HG02588 (cell line): Measurements from ENCODE around the gene ANO8.
"Not testable (repeated sequence)": the region's sequence is repeated elsewhere in the genome, so short reads cannot be mapped to it uniquely, and the experiment has no call there.

ENCODE experiments used
- ATAC-seq: cut with Tn5 transposase; IDR thresholded peaks from one replicate; pipeline ENCODE4 v1.9.1; 2021; ENCODE audit warnings: mild to moderate bottlenecking, moderate library complexity; ENCODE audit not compliant: unreplicated experiment

ANO8 gene

GRCh38 chr19:17294051-17294891 is 40.4 kb downstream of the ANO8 start:
- ATAC-seq = no peak

DNA sequence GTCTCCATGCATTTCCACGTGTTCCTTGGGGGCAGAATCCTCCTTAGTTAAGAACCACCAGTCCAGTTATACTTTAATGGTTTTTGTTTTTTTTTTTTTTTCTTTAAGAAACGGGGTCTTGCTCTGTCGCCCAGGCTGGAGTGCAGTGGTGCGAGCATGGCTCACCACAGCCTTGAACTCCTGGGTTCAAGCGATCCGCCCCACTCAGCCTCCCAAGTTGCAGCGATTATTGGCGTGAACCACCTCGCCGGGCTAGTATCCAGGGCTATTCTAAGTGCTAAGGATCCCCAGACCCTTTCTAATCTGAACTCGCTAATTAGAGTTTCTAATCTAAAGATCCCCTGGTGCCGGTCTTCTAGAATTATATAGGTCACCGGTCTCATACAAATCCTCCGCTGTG is 41.0 kb downstream of the ANO8 start:
- no peak for ATAC-seq

- peak; percentile 70 for ATAC-seq
Measured at GRCh38 chr19:17292301-17293074, 42.2 kb downstream of the ANO8 start.

GRCh38 chr19:17289489-17289888 is 45.2 kb downstream of the ANO8 start:
- no peak for ATAC-seq

DNA sequence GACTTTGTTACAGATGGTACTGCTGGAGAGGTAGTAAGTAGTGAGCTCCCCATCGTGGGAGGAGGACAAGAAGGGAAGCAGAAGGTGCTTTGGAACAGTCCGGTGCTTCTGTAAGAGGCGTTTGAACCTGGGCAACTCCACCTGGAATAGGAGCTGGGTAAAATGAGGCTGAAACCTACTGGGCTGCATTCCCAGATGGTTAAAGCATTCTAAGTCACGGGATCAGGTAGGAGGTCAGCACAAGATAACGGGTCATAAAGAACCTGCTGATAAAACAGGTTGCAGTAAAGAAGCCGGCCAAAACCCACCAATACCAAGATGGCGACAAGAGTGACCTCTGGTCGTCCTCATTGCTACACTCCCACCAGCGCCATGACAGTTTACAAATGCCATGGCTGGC is 47.9 kb downstream of the ANO8 start:
- no peak for ATAC-seq

DNA sequence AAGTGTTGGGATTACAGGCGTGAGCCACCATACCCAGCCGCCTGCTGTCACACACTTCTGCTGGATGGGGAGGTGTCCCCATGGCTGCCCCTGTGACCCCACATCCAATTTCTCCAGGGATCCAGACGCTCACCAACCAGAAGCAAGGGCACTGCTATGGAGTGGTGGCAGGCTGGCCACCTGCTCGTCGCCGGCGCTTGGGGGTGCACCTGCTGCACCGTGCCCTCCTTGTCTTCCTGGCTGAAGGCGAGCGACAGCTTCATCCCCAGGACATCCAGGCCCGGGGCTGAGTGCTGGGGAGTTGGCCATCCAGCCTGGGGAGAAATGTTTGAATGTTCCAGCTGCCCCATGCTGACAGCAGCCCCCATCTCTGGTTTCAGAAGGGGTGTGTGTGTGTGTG is 48.4 kb downstream of the ANO8 start:
- no peak for ATAC-seq

DNA sequence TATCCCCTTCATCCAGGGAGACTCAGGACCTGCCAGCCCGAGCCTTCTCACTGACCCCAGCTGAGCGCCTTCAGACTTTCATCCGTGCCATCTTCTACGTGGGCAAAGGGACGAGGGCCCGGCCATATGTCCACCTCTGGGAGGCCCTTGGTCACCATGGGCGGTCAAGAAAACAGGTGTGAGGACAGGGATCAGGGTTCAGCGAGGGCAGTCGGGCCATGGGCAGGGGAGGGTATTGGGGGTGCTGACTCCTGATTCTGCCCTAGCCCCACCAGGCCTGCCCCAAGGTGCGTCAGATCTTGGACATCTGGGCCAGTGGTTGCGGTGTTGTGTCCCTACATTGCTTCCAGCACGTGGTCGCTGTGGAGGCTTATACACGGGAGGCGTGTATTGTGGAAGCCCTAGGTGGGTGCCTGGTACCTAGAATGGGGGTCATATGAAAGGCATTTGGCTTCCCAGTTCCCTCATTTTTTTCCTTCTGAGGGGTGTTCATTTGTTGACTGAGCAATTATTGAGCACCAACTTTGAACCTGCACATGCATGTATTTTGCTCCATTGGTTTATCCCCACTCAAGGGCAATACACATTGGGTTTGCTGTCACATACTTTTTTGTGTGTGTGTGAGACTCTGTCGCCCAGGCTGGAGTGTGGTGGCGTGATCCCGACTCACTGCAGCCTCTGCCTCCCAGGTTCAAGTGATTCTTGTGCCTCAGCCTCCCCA is 49.1 kb downstream of the ANO8 start:
- no peak for ATAC-seq

DNA sequence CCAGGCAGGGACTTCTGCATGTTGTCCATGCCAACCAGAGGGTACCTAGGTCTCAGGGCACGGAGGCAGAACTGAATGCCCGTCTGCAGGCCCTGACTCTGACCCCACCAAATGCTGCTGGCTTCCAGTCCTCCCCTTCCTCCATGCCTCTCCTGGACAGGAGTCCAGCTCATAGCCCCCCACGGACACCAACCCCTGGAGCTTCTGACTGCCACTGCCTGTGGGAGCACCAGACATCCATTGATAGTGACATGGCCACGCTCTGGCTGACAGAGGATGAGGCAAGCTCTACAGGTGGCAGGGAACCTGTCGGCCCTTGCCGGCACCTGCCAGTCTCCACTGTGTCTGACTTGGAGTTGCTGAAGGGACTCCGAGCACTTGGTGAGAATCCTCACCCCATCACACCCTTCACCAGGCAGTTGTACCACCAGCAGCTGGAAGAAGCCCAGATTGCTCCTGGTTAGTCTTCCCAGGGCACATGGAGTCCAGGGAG is 51.1 kb downstream of the ANO8 start:
- ATAC-seq = no peak

DNA sequence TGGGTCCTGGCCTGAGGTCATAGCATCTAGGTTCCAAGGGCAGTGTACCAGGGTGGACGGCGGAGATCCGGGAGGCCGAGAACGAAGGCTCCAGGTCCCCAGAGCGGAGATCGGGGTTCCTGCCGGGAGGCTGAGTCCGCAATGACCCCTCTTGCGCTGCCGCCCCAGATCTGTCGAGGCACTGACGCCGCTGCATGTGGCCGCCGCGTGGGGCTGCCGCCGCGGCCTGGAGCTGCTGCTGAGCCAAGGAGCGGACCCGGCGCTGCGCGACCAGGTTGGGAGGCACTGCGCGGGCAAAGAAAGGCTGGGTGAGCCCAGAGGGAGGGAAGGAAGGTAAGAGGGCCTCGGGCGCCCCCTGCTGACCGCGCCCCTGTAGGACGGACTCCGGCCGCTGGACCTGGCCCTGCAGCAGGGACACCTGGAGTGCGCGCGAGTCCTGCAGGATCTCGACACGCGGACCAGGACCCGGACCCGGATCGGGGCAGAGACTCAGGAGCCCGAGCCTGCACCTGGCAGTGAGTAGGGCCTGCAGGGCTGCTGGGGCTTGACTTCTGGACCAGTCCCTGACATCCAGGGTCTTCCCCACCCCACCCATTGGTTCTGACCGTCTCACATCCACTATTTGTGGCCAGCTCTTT is 52.0 kb downstream of the ANO8 start:
- peak; percentile 65 for ATAC-seq

GRCh38 chr19:17281391-17282304 is 53.0 kb downstream of the ANO8 start, which contains the start of gene ANKLE1:
TSS of gene ANKLE1 (plus strand) at chr19:17281901. CDS start at chr19:17281921, 20 bp downstream.
- ATAC-seq = no peak

DNA sequence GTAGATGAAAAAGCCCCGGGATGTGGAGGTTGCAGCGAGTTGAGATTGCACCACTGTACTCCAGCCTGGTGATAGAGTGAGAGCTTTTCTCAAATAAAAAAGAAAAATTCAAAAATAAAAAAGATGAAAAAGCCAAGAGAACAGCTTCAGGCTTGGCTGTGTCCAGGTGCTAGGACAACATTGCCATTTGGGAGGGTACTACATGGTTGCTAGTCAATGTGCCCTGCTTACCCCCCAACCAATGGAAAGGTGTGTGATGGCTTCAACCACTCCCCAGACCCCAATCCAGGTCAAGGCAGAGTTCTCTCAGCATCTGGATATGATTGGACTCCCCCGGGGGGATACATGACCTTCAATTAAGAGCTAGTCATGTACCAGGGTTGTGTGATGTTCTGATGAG is 55.2 kb downstream of the ANO8 start:
- no peak for ATAC-seq

DNA sequence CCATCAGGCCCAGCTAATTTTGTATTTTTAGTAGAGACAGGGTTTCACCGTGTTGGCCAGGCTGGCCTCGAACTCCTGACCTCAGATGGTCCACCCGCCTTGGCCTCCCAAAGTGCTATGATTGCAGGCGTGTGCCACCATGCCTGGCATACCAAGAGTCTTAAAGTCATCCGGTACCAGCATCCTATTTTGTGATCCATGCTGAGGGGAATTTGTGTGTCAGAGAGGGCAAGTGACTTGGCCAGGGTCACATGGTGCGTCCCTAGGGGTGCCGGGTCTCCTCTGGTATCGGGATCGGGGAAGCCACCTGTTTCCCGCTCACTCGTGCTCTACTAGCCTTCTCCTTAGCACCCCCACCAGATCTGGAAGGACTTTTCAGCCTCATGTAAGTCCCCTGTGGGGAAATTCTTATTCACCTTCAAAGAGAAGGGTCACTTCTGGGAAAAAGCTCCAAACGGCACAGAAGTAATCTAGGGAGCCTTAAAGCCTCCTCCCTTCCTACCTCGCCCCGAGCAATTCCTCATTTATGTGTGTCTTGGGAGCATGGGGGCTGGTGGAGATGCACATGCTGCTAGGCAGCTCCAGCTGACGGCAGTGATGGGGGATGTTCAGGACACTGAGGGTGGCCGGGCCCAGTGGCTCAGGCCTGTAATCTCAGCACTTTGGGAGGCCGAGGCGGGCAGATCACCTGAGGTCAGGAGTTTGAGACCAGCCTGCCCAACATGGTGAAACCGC is 59.0 kb downstream of the ANO8 start:
- no peak for ATAC-seq

- ATAC-seq = not testable (repeated sequence)
Measured at GRCh38 chr19:17274892-17275291, 59.8 kb downstream of the ANO8 start.
